ENCODE results near the gene SERTAD4.

The SERTAD4 gene

DNA sequence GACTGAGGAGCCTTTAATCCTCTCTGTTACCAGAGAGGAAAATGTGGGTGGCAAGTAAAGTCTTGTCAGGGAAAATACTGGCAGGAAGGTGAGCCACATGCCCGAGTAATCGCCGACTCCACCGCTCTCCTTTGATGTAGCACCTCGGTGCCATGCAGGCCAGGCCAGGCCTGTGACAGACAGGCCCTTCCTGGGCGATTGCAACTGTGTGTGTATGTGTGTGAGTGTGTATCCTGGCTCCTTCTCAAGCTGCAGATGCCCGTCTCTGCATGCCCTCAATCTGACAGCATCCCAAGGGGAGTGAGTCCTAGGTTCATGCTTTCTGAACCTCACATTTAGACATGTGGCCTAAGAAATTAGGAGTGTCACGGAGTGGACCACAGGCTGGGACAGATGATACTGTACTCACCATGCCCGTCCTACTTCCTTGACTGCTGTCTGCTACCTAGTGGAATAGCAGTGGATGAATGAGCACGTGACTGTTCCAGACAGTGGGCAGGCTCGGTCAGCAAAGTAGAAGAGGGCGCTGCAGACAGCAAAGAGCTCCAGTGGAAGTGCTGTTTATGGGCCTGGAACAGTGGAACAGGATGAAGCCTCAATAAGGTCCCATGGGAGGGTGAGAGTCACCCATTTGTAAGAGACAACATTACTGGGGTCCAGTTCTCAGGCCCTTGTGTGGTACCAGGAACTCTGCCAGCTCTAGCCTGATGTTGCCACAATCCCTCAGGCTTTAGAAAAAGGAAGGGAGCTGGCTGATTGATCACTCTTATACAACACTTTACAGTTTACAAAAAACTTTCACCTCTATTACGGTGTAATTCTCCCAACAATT lies 25.3 kb downstream of the SERTAD4 start:
- ChIA-PET POLR2A (no interaction called here), CTCF (interaction anchor here (1.4 to 1.6 kb wide), 2 partner anchors 12 to 16 kb away, joined by 3 to 4 read pairs; no protein-coding TSS in a partner anchor)
- TF ChIP-seq CTCF (IDR thresholded peaks at IDR 0.05; ENCODE audit: control extremely low read depth, extremely low read depth, low read depth, missing control alignments), result no peak
- DNase-seq (ENCODE audit: extremely low spot score), result no peak

- no peak for DNase-seq (ENCODE audit: extremely low spot score)
- ChIA-PET CTCF (interaction anchor here (1.4 kb wide), 1 partner anchor 10 kb away, joined by 3 read pairs; no protein-coding TSS in a partner anchor), POLR2A (no interaction called here)
- no peak for TF ChIP-seq CTCF (IDR thresholded peaks at IDR 0.05; ENCODE audit: control extremely low read depth, extremely low read depth, low read depth, missing control alignments)
Measured at GRCh38 chr1:210259561-210259960, 27.0 kb downstream of the SERTAD4 start.

DNA sequence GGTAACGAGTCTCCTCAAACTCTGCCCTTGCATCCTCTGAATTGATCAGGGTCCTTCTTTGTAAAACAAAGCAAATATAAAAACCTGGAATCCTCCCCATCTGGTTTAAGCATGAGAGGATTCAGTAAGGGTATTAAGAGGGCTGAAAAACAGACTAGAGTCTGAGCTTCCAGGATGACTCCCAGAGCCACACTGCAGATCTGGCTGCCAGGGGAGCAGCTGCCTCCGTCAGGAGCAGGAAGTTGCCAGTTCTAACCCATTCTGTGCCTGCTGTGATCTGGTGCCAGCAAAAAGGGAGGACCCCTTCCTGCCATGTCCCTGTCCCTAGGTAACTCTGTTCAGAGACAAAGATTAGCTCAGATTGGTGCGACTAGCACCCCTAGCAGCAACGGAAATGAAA lies 27.5 kb downstream of the SERTAD4 start:
- POLR2A ChIA-PET, result no interaction called here
- no peak for TF ChIP-seq CTCF (IDR thresholded peaks at IDR 0.05; ENCODE audit: control extremely low read depth, extremely low read depth, low read depth, missing control alignments)
- CTCF ChIA-PET, result no interaction called here
- DNase-seq (ENCODE audit: extremely low spot score), result no peak

GRCh38 chr1:210262167-210262896 lies 29.7 kb downstream of the SERTAD4 start:
- POLR2A ChIA-PET, result no interaction called here
- CTCF ChIA-PET, result interaction anchor here (1.4 to 1.6 kb wide), 2 partner anchors 8 to 140 kb away, joined by 3 to 4 read pairs; no protein-coding TSS in a partner anchor
- no peak for TF ChIP-seq CTCF (IDR thresholded peaks at IDR 0.05; ENCODE audit: control extremely low read depth, extremely low read depth, low read depth, missing control alignments)
- no peak for DNase-seq (ENCODE audit: extremely low spot score)

- no peak for DNase-seq (ENCODE audit: extremely low spot score)
- ChIA-PET CTCF (interaction anchor here (1.6 kb wide), 1 partner anchor 9 kb away, joined by 4 read pairs; no protein-coding TSS in a partner anchor), POLR2A (no interaction called here)
- no peak for TF ChIP-seq CTCF (IDR thresholded peaks at IDR 0.05; ENCODE audit: control extremely low read depth, extremely low read depth, low read depth, missing control alignments)
Measured at GRCh38 chr1:210262897-210263272, 30.3 kb downstream of the SERTAD4 start.

DNA sequence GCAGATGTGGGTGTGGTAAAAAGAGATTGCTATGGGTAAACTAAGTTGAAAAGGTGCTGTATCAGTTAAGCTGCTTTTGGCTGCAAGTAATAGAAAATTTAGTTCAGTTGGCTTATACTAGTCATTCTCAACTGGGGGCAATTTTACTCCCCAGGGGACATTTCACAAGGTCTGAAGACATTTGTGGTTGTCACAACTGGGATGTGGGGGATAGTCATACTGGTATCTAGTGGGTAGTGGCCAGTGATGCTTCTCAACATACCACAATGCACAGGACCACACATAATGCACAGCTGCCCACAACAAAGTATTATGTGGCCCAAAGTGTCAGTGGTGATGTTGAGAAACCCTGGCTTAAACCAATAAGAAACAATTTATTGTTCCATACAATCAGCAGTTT lies 31.4 kb downstream of the SERTAD4 start:
- CTCF ChIA-PET, result interaction anchor here (1.6 kb wide), 1 partner anchor 10 kb away, joined by 4 read pairs; no protein-coding TSS in a partner anchor
- TF ChIP-seq CTCF (IDR thresholded peaks at IDR 0.05; ENCODE audit: control extremely low read depth, extremely low read depth, low read depth, missing control alignments), result no peak
- POLR2A ChIA-PET, result no interaction called here
- DNase-seq (ENCODE audit: extremely low spot score), result no peak

All from GM10248 (cell line).